HG03280 (cell line): ENCODE results near the gene TEX2.

Experiments
- ATAC-seq: cut with Tn5 transposase; IDR thresholded peaks from one replicate; pipeline ENCODE4 v1.9.1; 2021; ENCODE audit warnings: mild to moderate bottlenecking, moderate library complexity; ENCODE audit not compliant: unreplicated experiment

The TEX2 gene

GRCh38 chr17:64147110-64148016, 115.7 kb downstream of the TEX2 start:
- no peak for ATAC-seq

DNA sequence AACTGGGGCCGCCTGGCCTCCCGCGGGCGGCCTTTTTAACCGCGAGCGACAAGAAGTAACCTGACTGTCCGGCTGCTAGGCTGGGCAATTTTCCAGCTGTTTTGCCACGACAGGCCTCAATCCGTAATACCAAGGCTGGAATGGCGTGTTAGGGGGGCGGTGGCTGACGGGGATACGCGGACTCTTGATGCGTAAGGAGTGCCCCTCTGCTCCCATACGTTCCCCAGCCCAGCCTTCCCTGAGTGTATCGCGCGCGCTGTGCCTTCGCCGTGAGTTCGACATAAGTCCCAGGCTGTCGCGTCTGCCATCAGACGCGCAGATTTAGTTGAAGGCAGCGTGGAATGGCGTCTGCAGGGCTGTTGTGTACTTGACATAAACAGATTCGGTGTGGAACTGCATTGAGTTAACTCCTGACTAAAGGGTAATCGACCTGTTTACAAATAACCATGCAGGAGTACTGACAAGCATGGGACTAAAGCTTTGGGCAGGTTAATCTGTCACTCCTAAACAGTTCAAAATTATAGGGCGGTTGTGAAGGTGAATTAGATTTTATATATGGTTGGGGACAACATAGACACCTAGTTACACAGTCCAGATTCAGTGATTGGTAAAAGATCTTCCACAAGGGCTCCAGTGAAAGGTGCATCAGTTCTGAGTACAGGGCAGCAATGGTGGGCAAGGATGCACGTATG, 116.5 kb downstream of the TEX2 start:
- ATAC-seq, result no peak

DNA sequence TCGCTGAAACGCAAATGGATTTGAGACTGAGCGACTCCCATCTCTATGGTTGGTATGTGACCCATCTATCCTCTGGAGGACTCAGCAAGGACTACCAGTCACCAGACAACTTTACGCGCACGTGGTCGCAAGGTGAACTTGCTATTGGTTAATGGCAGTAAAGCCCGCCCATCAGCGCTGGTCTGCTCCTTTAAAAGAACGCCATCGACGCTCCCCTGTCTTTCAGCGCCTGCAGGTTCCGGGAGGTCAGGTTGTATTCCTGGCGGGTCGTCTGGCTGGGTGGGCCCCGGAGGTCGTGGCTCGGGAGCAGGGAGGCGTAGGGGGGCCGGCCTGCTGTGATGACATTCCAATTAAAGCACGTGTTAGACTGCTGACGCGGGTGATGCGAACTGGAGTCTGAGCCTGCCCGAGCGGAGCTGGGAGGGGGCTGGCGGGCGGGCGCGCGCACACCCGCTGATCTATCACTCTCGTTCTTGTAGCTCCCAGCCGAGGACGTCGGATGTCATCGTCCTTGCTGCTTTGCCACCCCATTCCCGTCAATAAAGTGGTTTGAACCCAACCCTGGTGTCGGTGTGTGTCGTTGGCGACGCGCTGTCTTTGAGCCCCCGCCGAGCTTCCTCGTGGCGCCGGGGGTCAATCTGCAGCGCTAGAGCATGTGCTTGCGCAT, 117.2 kb downstream of the TEX2 start:
- peak; percentile 96 for ATAC-seq

GRCh38 chr17:64145375-64145750, 117.7 kb downstream of the TEX2 start:
- ATAC-seq, result no peak

GRCh38 chr17:64139542-64139941, 123.5 kb downstream of the TEX2 start:
- no peak for ATAC-seq

- ATAC-seq, result no peak
These were observed 124.6 kb downstream of the TEX2 start for GRCh38 chr17:64138441-64138840.

DNA sequence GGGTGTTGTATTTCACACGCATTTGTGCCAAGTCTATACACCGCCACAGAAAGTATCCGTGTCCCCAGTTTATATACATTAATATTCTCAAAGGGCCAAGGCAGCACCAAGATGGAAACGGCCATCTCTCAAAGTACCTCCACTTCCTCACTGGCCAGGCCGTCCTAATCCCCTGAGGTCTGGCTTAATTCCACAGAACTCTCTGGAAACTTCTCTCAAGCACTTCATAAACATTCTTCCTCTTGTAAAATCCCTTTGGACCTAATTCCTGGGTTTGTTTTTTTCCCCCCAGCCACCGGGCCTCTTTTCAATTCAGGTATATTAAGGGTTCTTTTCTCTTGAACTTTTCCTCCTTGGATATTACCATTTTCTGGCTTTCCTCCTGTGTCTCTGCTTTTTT, 128.1 kb downstream of the TEX2 start:
- ATAC-seq, result no peak

- ATAC-seq, result no peak
These were observed 128.7 kb downstream of the TEX2 start for GRCh38 chr17:64134216-64134970.

- ATAC-seq, result no peak
These were observed 129.4 kb downstream of the TEX2 start for GRCh38 chr17:64133546-64134215.

- ATAC-seq, result no peak
These were observed 131.3 kb downstream of the TEX2 start for GRCh38 chr17:64131606-64132270.

- ATAC-seq, result peak; percentile 2
These were observed 132.5 kb downstream of the TEX2 start for GRCh38 chr17:64130559-64131001.

- peak; percentile 81 for ATAC-seq
These were observed 133.1 kb downstream of the TEX2 start, which contains the start of gene ERN1 for GRCh38 chr17:64129765-64130558. TSS of gene ERN1 (minus strand) at chr17:64130144. CDS start at chr17:64130029, 115 bp downstream.

GRCh38 chr17:64129515-64129764, 133.6 kb downstream of the TEX2 start:
- no peak for ATAC-seq

- ATAC-seq, result no peak
These were observed 134.1 kb downstream of the TEX2 start for GRCh38 chr17:64128787-64129514.

- ATAC-seq, result no peak
These were observed 136.1 kb downstream of the TEX2 start for GRCh38 chr17:64126918-64127317.

DNA sequence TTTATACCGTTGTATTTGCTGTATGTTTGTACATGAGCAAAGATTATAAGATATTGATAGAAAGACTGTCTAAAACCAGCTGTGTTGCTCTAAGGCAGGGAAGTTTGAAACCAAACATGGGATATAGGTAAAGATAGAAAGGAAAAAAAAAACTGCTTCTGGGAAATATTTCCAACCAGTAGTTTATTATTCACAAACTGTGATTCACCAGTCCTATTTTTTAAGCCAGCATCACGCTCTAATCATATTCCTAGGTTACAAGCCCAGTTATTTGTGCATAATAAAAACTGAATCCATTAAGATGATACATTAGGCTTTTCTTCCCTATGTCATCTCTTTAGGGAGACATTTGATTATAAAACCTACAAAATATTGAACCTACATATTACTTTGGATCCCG, 137.1 kb downstream of the TEX2 start:
- no peak for ATAC-seq

GRCh38 chr17:64124609-64125008, 138.5 kb downstream of the TEX2 start:
- no peak for ATAC-seq

DNA sequence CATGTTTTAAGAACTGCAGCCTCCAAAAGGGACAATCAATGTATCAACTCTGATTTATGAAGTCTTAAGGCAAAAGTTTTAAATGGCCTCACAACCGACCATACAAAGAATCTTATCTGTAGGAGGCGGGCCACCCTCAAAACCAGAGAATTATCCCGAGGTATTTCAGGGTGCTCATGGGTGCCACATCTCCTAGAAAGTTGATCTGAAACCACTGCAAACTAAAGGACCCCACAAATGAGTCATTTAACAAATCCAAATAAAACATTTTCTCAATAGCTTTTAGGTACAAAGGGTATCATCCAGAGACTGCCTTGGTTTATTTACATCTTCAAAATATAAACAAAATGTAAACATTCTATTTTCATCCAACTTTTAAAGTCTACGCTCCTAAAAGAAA, 139.9 kb downstream of the TEX2 start:
- ATAC-seq, result no peak
